ENCODE data around the gene NEDD4L.

GRCh38 chr18:58391932-58392323 is 347.9 kb downstream of the NEDD4L start:
- TF ChIP-seq CTCF (IDR thresholded peaks at IDR 0.05) (no peak), POLR2A (IDR thresholded peaks at IDR 0.05; ENCODE audit: low read depth) (no peak)

Data from esophagus muscularis mucosa (tissue), 3 donors.